GM19463 (cell line): ENCODE results near the gene IFI27L1.

Source experiments
- ATAC-seq: cut with Tn5 transposase; IDR thresholded peaks from one replicate; pipeline ENCODE4 v1.9.1; 2021; ENCODE audit warnings: mild to moderate bottlenecking, moderate library complexity; ENCODE audit not compliant: unreplicated experiment

Gene IFI27L1

DNA sequence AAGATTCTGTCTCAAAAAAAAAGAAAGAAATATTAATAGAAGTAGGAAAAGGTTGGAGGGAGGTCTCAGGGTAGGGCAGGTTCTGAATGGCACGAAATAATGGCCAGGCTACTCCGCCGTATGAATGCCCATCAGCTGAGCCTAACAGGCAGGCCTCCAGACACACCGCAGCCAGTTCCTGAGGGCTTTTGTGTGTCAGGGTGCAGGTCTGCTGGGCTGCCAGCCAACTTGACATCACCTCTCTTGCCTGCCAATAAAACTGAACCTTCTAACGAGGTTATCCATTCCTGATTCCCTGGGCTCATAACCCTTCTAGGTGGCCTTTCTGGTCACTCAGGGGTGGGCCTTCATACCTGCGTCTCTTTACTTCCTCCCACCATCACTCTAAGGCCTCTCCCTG is 32.4 kb downstream of the IFI27L1 start:
- ATAC-seq, result no peak

DNA sequence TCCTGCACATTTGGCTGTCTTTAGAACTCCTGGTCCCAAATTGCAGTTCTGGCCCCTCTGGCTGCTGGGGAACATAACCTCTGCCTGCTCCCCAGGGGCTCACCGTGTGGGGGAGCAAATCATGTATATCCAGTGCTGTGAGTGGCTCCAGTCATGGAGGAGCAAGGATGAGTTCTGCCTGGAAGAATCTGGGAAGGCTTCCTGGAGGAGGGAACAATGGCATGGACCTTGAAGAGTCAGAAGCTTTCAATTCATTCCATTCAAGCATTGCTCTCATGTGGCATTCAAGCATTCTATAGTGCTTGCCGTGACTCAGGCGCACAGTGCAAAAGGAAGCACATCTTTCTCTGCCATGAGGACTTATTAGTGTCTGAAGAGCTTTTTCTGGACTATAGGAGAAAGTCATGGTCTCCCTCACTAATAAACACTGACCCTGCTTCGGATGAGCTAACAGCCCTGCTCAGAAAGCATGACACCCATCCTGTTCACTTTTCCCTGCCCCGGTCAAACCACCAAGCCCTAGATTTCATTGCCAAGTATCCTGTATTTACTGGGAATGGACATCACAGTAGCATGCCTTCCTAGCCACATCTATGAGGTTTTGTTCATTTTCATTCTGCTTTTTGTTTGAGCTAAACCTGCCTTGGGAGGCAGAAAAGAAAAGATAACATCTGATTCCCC is 32.9 kb downstream of the IFI27L1 start:
- ATAC-seq, result no peak

DNA sequence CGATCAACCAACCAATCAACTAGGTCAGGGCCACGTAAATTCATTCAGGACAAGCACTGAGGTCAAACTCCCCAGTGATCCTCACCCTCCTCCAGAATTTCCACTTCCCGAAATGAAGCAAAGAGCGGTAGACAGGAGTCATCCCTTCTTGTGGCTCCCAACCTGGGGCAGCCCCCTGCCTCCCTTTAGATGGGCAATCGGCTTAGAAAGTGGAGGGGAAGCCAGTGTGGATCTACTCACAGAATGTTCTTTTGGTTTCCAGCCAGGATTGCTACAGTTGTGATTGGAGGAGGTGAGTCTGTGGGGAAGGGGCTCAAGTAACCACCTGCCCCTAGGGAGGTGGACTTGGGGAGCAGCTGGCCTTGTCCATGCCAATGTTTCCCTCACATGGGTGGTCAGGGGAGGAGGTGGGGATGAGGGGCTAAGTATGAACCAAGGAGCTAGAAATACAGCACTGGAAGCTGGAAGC is 33.5 kb downstream of the IFI27L1 start:
- no peak for ATAC-seq

DNA sequence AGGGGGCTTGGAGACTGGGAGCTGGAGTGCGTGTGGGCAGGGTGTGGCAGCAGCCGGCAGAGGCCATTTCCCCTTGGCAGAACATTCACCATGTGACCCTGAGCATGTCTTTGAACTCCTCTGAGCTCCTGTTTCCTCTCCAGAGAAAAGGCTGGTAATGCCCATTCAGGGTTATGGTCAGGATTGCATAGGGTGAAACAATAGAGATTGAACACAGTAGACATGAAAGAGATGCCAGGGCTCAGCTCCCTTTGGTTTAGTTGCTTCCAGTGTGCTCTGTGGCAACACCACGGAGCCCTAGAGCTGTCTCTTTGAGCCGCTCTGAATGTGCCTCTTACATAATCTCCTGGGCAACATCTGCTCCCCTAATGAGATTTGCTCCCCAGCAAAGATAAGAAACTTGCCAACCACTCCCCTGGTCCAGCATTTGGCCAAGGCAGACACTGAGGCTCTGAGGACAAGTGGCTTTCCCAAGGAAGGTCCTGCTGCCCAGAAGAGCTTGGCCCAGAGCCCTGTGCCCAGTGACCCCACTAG is 34.0 kb downstream of the IFI27L1 start:
- ATAC-seq, result no peak

DNA sequence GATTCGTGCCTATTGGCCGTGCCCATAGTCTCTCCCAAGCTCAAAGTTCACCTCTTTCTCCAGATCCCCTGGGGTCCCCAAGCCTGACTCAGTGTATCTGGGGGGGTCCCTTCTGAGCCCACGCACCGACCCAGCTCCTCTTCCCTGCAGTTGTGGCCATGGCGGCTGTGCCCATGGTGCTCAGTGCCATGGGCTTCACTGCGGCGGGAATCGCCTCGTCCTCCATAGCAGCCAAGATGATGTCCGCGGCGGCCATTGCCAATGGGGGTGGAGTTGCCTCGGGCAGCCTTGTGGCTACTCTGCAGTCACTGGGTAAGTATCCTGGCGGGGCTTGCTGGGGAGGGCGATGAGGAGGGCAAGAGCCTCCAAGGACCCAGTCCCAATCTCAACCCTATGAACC is 34.5 kb downstream of the IFI27L1 start:
- no peak for ATAC-seq

DNA sequence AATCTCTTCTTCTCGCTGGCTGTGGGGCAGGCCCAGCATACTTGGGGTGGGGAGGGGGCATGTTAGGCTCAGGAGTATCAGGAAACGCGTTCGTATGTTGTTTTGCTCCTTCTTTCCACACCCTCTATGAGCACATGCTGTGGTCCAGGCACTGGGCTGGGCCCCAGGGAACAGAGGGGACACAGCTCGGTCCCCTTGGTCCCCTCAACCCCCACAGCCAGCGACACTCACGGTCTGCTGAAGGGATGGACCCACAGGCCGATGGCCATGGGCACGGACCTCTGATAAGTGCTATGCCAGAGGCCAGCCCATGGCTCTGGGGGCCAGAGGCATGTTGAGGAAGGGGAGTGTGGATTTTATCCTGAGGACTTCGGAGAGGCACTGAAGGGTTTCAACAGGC is 35.6 kb downstream of the IFI27L1 start:
- no peak for ATAC-seq

DNA sequence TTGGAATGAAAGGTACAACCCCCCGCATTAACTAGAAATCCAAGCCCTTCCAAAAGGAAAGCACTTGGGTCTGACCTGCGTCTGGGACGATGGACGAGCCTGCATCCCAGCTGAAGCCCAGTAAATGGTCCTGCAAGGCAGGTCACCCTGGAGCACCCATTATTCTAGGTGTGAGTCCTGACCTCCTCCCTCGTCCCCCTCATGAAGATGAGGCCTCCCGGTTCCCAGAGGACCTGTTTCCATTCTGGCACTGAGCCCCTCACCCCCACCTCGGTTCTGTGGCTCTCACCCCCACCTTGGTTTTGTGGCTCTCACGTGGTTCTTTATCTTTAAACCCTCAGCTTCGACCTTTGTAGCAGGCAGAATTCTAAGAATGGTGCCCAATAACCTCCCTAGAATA is 36.7 kb downstream of the IFI27L1 start:
- ATAC-seq, result no peak

DNA sequence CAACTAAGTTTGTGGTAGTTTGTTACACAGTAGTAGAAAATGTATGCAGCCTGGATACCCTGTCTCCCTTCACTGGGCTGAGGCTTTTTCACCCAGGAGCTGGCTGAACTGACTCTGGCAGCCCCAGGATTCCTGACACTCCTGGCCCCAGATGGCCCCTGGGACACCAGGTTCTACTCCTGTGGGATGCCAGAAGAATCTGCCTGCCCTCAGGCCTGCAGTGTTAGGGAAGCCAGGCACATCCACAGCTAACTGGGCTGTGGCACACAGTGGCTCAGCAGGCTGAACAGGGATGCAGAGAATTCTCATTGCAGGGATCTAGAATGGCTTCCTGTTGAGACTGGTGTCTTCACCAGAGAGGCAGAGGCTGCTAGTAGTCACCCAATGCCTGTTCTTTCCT is 38.0 kb downstream of the IFI27L1 start:
- ATAC-seq, result no peak

DNA sequence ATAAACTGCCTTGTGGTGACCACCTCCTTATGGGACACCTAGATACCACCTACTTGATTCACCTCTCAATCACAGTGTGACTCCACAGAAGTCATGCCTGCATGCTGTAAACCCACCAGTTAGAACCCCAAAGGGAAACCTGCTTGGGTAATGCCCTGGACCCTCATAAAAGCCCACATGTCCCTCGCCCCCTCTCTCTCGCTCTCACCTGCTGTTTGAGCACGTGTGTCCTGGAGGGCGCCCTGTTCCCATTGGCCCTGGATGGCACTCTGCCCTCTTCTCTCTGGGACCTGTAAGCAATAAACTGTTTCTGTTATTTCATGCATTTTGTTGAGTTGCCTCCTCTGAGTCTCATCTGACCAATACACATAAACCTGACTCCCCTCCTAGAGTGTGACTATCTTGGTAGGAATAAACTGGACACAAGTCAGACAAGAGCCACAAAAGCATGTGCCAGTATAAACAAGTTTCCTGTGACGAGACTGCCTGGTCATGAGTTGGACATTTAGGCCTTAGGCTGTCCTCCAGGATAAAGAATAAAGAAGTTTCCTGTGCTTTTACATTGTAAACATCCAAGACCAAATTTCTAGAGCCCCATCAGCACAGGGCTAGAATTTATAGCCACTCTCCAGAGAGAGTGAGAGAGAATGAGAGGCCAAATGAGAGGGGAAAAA is 39.7 kb downstream of the IFI27L1 start:
- no peak for ATAC-seq

DNA sequence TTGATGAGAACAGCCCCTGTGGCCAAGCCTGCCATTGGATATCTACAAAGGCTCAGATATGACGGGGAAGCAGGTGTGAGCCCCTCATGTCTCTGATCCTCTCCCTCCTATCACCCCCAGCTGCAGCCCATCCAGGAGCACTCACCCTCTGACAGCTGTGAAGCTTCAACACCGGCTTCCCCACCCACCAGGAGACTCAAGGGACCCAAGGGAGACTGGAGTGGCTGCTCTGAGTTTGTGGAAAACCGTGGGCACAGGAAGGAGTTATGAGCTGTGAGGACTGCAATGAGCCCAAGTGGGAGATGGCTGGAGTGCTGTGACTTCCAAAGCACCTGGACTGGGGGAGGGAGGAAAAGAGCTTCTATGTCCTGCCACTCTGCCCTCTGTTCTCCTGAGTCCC is 40.4 kb downstream of the IFI27L1 start:
- no peak for ATAC-seq

DNA sequence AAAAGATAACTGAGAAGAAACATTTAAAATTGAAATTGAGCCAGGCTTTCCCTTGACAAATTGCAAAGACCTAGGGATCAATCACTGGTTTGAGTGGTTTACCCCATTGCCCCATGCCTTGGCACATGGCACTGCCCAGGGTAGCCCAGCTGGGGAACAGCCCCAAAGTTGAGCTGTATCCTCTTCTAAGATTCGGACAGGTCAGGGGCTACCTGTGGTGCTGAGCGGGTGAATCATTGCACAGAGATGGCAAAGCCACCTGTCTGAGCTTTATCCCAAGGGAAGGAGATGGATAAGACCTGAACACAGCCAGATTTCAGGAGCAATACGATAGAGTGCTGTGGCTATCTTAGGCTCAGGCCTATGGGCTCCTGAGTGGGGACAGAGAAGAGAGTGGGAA is 41.3 kb downstream of the IFI27L1 start:
- ATAC-seq, result no peak

DNA sequence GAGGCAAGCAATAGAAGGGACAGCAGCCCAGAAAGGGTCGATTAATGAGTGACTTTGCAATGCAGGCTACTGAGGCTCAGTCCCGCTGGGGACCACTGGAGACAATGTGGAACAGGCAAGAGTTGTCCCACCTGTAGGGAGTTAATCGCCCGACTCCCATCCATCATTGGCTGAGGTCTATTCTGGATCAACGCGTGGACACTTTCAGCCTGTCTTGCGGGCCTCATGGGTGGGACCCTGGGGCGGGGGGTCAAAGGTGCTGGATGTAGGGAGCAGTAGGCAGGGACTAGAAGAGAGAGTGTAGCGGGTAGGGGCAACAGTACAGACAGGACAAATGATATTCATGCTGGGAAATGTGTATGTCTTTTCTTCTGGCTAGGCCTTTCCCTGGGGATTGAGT is 42.2 kb downstream of the IFI27L1 start:
- no peak for ATAC-seq

DNA sequence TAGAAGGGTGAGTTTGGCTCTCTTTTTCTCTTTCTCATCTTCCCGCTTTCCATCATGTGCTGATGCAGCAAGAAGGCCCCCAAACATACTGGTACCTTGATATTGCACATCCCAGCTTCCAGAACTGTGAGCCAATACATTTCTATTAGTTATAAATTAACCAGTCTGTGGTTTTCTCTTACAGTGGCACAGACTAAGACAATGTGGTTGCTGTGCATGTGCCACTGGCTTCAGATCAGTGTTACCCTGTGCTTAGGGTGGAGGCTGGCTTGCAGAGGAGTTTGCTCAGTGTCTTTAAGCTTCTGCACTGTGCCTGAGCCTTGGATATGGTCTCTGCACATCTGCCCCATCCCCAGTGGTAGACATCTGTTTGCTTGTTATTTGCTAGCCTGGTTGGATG is 42.8 kb downstream of the IFI27L1 start:
- no peak for ATAC-seq

DNA sequence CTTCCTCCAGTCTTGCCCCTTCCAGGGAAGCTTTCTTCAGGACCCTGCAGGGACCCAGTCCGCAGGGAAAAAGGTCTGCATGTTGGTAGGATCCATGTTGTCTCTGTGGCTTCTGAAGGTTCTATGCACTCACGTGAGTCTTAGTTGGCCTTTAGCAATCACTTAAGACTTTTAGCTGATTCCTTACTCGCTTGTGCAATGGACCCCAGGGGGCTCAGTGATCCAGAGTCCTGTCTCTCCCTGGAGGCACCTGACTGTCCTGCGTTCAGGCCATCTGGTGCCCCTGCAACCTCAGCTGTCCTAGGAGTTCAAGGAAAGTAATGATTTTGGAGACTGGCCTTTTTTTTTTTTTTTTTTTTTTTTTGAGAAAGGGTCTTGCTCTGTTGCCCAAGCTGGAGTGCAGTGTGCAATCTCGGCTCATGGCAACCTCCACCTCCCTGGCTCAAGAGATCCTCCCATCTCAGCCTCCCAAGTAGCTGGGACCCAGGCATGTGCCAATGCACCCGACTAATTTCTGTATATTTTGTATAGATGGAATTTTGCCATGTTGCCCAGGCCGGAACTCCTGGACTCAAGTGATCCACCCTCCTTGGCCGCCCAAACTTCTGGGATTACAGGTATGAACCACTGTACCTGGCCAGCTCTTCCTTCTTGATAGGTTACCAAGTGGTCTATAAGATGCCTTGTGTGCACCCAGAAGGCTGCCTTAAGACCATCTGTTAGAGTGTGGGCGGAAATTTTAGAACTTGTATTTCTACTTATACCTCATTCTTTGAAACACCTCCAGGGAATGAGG is 43.7 kb downstream of the IFI27L1 start:
- ATAC-seq, result no peak

DNA sequence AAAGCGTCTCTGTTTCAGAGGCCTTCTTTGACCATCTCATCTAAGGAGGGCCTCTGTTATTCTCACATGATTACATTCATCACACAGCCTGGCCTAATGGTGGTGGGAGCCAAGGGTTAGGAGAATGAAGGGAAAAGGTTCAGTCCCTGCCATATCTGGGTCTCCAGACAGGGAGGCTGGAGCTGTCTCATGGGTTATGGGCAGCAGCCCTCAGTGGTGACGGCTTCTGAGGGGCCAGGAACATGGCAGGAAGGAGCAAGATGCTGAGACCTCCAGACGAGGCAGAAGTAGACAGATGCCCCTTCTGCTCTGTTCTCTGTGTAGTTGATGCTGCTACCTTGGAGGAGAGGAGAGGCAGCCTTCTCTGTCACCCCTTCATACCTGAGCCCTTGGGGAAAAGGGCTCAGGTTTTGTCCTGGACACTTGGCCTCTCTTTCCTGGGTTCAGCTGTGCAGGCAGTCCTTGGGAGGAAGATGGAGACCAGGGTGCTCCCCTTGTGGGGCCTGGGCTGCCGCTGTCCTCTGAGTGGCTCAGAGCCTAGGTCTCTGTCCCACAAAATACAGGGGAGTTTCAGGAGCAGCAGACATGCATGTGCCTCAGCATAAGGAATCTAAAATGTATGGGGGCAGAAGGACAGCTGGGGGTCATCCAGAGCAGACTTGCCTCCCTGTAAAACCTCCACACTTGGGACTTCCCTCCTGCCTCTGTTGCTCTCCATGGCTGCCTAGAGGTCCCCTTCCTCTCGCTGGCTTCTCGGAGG is 44.7 kb downstream of the IFI27L1 start:
- ATAC-seq, result no peak

DNA sequence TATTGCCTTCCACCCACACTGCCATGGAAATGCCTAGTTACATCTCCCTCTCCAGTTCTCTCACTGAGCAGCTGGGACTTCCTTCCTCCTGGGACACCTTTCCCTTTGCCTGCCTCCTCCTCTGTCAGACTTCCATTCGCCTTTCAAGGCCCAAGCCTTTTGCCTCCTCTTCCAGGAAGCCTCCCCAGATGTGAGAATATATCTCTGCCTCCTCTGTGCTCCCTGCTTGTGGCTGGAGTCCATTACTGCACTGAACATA is 45.2 kb downstream of the IFI27L1 start:
- no peak for ATAC-seq

DNA sequence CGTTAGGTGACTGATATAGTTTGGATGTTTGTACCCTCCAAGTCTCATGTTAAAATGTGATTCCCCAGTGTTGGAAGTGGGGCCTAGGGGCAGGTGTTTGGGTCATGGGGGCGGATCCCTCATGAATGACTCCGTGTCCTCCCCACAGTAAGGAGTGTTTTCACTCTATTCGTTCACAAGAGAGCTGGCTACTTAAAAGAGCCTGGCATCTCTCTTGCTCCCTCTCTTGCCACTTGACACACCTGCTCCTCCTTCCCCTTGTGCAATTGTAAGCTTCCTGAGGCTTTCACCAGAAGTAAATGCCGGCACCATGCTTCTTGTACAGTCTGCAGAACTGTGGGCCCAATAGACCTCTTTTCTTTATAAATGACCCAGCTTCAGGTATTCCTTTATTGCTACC is 45.7 kb downstream of the IFI27L1 start:
- ATAC-seq, result no peak

DNA sequence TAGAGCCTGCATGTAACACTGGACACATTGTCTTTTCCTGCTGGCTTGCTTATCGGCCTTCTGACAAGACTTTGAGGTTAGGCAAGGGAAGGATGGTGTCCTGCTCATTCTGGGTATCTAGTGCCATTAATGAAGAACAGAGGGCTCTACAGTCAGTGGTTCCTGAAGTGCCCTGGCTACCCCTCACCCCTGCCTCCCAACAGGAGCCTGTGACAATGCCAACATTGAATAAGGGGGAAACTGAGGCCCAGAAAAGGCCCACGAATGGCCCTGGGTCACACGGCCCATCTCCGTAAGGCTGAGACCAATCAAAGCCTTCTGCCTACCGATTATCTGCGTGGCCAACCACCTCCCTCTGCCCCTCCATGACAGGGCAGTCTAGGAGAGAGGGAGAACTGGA is 46.2 kb downstream of the IFI27L1 start:
- no peak for ATAC-seq

DNA sequence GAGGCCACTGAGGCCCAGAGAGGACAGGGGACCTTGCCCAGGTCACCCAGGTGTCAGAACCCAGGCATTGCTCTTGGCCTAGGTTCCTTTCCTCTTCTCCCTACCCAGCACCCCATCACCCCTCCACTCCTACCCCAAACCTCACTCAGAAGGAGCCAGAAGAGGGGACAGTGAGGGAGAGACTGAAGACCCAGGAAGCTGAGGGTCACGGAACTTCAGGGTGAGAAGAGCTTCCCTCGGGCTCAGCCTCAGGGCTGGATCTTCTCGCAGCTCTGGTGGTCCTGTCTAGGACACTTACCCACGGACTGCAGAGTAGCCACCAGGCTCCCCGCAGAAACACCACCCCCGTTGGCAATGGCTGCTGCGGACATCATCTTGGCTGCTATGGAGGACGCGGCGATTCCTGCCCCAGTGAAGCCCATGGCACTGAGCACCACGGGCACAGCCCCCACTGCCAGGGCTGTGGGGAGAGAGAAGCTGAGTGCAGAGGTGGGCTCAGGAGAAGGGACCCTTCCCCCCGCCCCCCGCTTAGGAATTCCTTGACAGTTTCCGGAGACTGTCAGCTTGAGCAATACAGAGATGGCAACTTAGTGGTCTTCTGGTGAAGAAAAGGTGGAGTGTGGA is 47.2 kb downstream of the IFI27L1 start:
- no peak for ATAC-seq

DNA sequence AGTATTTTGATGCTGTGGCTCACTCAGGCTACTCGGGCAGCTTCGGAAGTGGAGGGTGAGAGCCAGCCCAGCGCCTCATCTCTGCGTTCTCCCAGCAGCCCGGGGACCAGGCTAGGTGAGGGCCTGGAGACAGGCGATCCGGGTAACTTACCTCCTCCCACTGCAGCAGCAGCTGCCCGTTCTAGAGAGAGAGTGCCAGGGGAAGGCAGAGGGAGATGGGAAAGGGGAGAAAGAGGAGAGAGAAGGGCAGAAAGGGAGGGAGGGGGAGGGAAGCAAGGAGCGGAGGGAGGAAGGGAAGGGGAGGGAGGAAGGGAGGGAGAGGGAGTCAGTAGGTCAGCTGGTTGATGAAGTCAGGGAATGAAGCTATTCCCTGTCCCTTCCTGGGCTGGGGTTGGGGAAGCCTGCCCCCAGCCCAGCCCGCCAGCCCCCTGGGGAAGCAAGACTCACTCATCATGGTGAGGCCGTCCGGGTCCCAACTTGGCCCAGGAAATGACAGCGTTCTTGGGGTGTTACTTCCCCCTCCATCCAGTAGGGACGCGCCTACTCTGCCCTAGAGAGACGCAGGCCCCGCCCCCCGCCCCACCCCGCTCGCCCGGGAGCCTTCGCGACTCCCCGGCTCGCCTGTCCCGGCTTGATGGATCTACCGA is 48.1 kb downstream of the IFI27L1 start, which contains the start of gene IFI27L2:
Gene IFI27L2, minus strand, starts transcription at position 494 of the 647 bp plus-strand sequence. Its CDS starts 40 bp downstream, at position 454.
- ATAC-seq, result peak; percentile 96
